BE2C (cell line): Measurements from ENCODE around the gene HNF1A.

Experiments used
- DNase-seq: peaks from one replicate; pipeline ENCODE4 v3.0.0-alpha.2; 2020
- H3K27me3 ChIP-seq: fragments of 250-450 bp; sonication (Bioruptor Pico); 2 replicates; pipeline ENCODE4 v1.5.1; 2020; ENCODE audit warnings: mild to moderate bottlenecking
- H3K36me3 ChIP-seq: fragments of 250-450 bp; sonication (Bioruptor Pico); 2 replicates; pipeline ENCODE4 v1.5.1; 2020; ENCODE audit warnings: mild to moderate bottlenecking
- H3K4me1 ChIP-seq: fragments of 250-450 bp; sonication (Bioruptor Pico); 2 replicates; pipeline ENCODE4 v1.5.1; 2020
- H3K4me3 ChIP-seq: 2 replicates; pipeline ENCODE4 v1.5.1; 2011; ENCODE audit warnings: low read depth, low read length
- H3K9me3 ChIP-seq: fragments of 250-450 bp; sonication (Bioruptor Pico); 2 replicates; pipeline ENCODE4 v1.5.1; 2020
- CTCF ChIP-seq: IDR thresholded peaks from 2 replicates; pipeline ENCODE4 v1.5.1; 2012; ENCODE audit warnings: mild to moderate bottlenecking, low read depth, low read length

Gene HNF1A

DNA sequence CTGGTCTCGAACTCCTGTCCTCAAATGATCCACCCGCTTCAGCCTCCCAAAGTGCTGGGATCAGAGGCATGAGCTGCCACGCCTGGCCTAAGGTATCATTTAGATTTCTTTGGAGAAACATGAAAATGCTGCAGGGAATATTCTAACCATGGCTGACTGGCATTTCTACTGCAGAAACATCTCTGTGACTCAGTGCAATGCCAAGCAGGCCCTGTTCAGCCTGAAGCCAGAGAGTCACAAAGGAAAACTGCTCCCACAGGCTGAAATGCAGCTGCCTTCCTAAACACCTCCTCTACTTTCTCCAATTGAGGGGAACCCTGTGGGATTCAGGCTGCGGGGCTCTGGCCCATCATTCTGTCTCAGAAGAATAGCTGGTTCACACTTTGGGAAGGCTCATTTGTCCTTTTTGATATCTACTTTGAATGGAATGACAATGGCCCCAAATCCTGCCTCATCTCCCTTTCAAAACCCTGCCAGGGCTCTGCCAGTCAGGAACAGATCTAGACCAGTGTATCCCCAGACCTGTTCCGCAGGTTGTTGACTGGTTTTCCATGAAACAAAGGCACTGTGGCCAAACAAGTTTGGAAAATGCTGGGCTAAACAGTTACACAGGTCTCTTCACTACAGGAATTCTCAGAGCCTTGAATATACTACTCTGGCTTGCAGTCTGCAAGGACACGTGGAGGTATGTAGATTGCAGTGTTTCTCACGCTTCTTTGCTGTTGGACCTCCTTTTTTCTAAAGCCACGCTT is 30.2 kb downstream of the HNF1A start:
- Histone ChIP-seq H3K4me1 (no peaks in the 10 kb centered on the region), H3K9me3 (no peaks in the 10 kb centered on the region), H3K27me3 (no peaks in the 10 kb centered on the region), H3K4me3 (no peak overlapping the region), H3K36me3 (peaks cover 60% of the 10 kb centered on the region)
- no peak for DNase-seq
- no peak for TF ChIP-seq CTCF

- no peak overlapping the region for H3K4me3 ChIP-seq
- H3K27me3 ChIP-seq: no peaks in the 10 kb centered on the region
- peak; percentile 69 for TF ChIP-seq CTCF
- DNase-seq: peak; percentile 51
- H3K4me1 ChIP-seq: no peaks in the 10 kb centered on the region
- peaks cover 47% of the 10 kb centered on the region for H3K36me3 ChIP-seq
- H3K9me3 ChIP-seq: no peaks in the 10 kb centered on the region
Observed at GRCh38 chr12:121009741-121010140, 31.4 kb downstream of the HNF1A start.

- no peaks in the 10 kb centered on the region for H3K27me3 ChIP-seq
- H3K36me3 ChIP-seq: peaks cover 41% of the 10 kb centered on the region
- no peak for TF ChIP-seq CTCF
- H3K4me1 ChIP-seq: no peaks in the 10 kb centered on the region
- no peak for DNase-seq
- no peaks in the 10 kb centered on the region for H3K9me3 ChIP-seq
- H3K4me3 ChIP-seq: no peak overlapping the region
Observed at GRCh38 chr12:121010860-121011259, 32.5 kb downstream of the HNF1A start.

DNA sequence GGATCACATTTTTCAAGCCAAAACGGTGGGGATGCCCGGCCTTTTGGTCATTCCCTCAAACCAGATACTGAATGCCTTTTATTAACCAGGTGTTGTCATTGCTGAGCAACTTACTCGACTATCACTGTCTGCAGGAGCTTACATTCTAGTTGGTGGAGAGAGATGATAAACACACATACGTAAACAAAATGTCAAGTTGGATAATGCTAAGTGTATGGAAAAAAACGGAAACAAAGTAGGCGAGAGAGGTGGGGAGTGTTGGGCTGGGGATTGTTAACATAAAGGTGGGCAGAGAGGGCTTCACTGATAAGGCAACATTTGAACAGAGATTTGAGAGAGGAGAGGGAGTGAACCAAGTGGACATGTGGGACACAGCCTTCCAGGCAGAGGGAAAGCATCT is 33.5 kb downstream of the HNF1A start:
- Histone ChIP-seq H3K36me3 (peaks cover 41% of the 10 kb centered on the region), H3K9me3 (no peaks in the 10 kb centered on the region), H3K27me3 (no peaks in the 10 kb centered on the region), H3K4me1 (no peaks in the 10 kb centered on the region), H3K4me3 (no peak overlapping the region)
- no peak for DNase-seq
- TF ChIP-seq CTCF: no peak

- Histone ChIP-seq H3K4me3 (no peak overlapping the region), H3K36me3 (peaks cover 27% of the 10 kb centered on the region), H3K9me3 (no peaks in the 10 kb centered on the region), H3K4me1 (no peaks in the 10 kb centered on the region), H3K27me3 (no peaks in the 10 kb centered on the region)
- 0 out of 2 replicates have a peak, but pooled peaks have one; percentile 3 for TF ChIP-seq CTCF
- no peak for DNase-seq
Observed at GRCh38 chr12:121013715-121014114, 35.4 kb downstream of the HNF1A start.
